DOHH2 (cell line): ENCODE results near the gene DCDC2C.

Source experiments
- CTCF ChIP-seq: fragments of 200-600 bp; sonication (generic); IDR thresholded peaks from one replicate; pipeline ENCODE4 v1.5.1; 2014; ENCODE audit warnings: antibody characterized with exemption, mild to moderate bottlenecking, low read depth, low read length; ENCODE audit not compliant: poor library complexity, severe bottlenecking
- EZH2phosphoT487 ChIP-seq: fragments of 200-600 bp; sonication (generic); IDR thresholded peaks from 2 replicates; pipeline ENCODE4 v1.6.1; 2017; ENCODE audit warnings: borderline replicate concordance, mild to moderate bottlenecking, antibody characterized with exemption, low read length, moderate library complexity, mixed read lengths

GRCh38 chr2:3885629-3886628 lies 182.6 kb downstream of the DCDC2C start:
- TF ChIP-seq CTCF (no peak), EZH2phosphoT487 (no peak)
